Fibroblast of mammary gland (primary cell): ENCODE measurements around the gene LSR.

Source experiments
- DNase-seq: peaks from one replicate; pipeline ENCODE4 v3.0.0-alpha.2; 2010; ENCODE audit warnings: low read depth
- H3K4me3 ChIP-seq: 2 replicates; pipeline ENCODE4 v1.5.1; 2011; ENCODE audit warnings: low read depth, mild to moderate bottlenecking, low read length, moderate library complexity; ENCODE audit not compliant: control insufficient read depth
- CTCF ChIP-seq: conservative IDR thresholded peaks from 2 replicates; pipeline ENCODE4 v1.5.1; 2011; ENCODE audit warnings: low read depth, low read length, inconsistent platforms; ENCODE audit not compliant: control insufficient read depth, insufficient read depth

LSR gene

DNA sequence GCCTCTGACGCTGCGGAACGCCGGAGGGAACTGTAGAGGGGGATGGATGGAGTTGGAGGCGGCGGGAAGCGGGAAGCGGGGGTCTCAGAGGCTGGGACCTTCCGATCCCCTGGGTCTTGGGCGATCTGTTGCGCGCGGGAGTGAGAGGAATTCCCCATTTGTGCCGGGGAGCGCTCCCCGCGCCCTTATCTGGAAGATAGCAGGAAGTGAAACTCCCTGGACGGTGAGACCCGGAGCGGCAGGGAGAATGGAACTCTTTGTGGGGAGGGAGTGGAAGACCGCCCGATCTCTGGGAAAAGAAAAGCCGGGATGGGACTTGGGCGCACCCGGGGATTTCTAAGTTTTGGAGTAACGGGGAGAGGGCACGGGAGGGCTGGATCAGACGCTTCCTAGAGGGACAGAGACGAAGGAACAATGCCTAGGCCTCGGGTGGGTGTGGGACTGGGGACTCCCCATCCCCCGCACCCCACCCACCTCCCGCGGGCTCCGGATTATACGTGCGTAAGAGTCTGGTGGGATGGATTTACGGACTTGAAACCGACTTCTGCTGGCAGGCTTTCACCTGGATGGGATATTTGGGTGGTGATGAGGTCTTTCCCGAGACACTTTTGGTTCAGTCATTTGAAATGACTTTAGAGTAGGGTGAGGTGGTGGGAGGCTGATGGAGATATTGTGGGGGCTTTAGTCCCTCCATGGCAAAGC lies 495 bp downstream of the LSR start:
- DNase-seq: no peak
- no peak overlapping the region for H3K4me3 ChIP-seq
- no peak for TF ChIP-seq CTCF

GRCh38 chr19:35249848-35250711 lies 1.3 kb downstream of the LSR start:
- H3K4me3 ChIP-seq: no peak overlapping the region
- TF ChIP-seq CTCF: no peak
- DNase-seq: no peak

DNA sequence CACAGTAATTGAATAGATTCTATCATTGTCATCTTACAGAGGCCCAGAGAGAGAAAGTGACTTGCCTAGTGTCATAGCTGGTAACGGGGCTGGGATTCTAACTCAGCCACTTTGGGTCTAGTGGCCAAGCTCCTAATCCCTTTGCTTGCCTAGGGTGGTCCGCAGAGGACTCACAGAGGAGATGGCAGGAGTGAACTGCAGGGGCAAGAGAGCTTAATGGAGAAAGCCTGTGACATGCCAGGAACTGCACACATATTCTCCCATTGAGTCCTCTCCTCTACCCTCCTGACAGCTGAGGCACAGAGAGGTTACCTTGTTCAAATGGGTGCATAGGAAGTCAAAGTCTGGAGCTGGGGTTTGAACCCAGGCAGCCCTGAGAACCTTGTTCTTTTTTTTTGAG lies 2.7 kb downstream of the LSR start:
- no peak overlapping the region for H3K4me3 ChIP-seq
- TF ChIP-seq CTCF: no peak
- DNase-seq: no peak

- no peak for DNase-seq
- TF ChIP-seq CTCF: no peak
- H3K4me3 ChIP-seq: no peak overlapping the region
Measured at GRCh38 chr19:35253316-35254286, 4.8 kb downstream of the LSR start.

GRCh38 chr19:35254341-35255297 lies 5.8 kb downstream of the LSR start:
- no peak overlapping the region for H3K4me3 ChIP-seq
- TF ChIP-seq CTCF: no peak
- DNase-seq: no peak
